SK-N-SH (cell line): ENCODE data around the gene WDR88. TPM values are rescaled to one million over a fixed set of nuclear protein-coding genes. Genes with fewer than 3 reads are reported as not detected.

Source experiments
- CTCF ChIA-PET: fragments of 300-600, 350-600 bp; formaldehyde crosslinking; extraction: SDS; loops from one replicate; lab custom pipeline; 2021; lab: Yijun Ruan, JAX
- POLR2A ChIA-PET: fragments of 350-600 bp; sonication (Branson Sonifier 250); formaldehyde crosslinking; extraction: SDS; loops from one replicate; lab custom pipeline; 2020; ENCODE audit warnings: antibody characterized with exemption, inconsistent platforms; lab: Yijun Ruan, JAX
- DNase-seq: peaks from one replicate; pipeline ENCODE4 v3.0.0; 2012
- H2AFZ ChIP-seq: fragments of 200-600 bp; sonication (generic); 2 replicates; pipeline ENCODE4 v1.8.1; 2016; ENCODE audit warnings: antibody characterized with exemption, mild to moderate bottlenecking, low read depth
- H3F3A ChIP-seq: fragments of 200-600 bp; sonication (generic); replicated peaks from 2 replicates; pipeline ENCODE3; 2016; ENCODE audit warnings: antibody characterized with exemption, mild to moderate bottlenecking; ENCODE audit not compliant: insufficient read depth
- H3K27ac ChIP-seq, 2 experiments: fragments of 200-500 bp in 1 of 2; fragments of 200-600 bp in 1 of 2; sonication (Bioruptor generic) in 1 of 2; sonication (generic), shearing (Covaris generic) in 1 of 2; 2 replicates each; pipeline versions ENCODE4 v1.5.1 to v1.6.1; 2014 to 2016; ENCODE audit warnings: low read depth in 2 of 2, inconsistent platforms in 1 of 2, low read length in 1 of 2, mild to moderate bottlenecking in 1 of 2, mixed read lengths in 1 of 2
- H3K27me3 ChIP-seq: fragments of 200-600 bp; sonication (generic), shearing (Covaris generic); 2 replicates; pipeline ENCODE4 v1.6.1; 2016; ENCODE audit warnings: mixed run types; ENCODE audit not compliant: insufficient read depth
- H3K36me3 ChIP-seq, 2 experiments: fragments of 200-500 bp in 1 of 2; fragments of 200-600 bp in 1 of 2; sonication (Bioruptor generic) in 1 of 2; sonication (generic) in 1 of 2; replicated peaks in 1 of 2; 2 replicates each; pipeline versions ENCODE3 to v1.5.1; 2014 to 2016; ENCODE audit warnings: low read length in 1 of 2, mild to moderate bottlenecking in 1 of 2; ENCODE audit not compliant: insufficient read depth in 2 of 2, control insufficient read depth in 1 of 2
- H3K4me1 ChIP-seq, 2 experiments: fragments of 200-500 bp in 1 of 2; fragments of 200-600 bp in 1 of 2; sonication (Bioruptor generic) in 1 of 2; sonication (generic), shearing (Covaris generic) in 1 of 2; 2 replicates each; pipeline versions ENCODE4 v1.5.1 to v1.6.1; 2014 to 2016; ENCODE audit warnings: low read depth in 1 of 2, low read length in 1 of 2, mixed run types in 1 of 2; ENCODE audit not compliant: insufficient read depth in 2 of 2, control insufficient read depth in 1 of 2
- H3K4me2 ChIP-seq: fragments of 200-600 bp; sonication (generic), shearing (Covaris generic); 2 replicates; pipeline ENCODE4 v1.6.1; 2017; ENCODE audit warnings: mixed run types
- H3K4me3 ChIP-seq, 2 experiments: fragments of 200-500 bp in 1 of 2; fragments of 200-600 bp in 1 of 2; sonication (Bioruptor generic) in 1 of 2; sonication (generic), shearing (Covaris generic) in 1 of 2; 2 replicates each; pipeline versions ENCODE4 v1.5.1 to v1.8.1; 2014 to 2016; ENCODE audit warnings: low read depth in 2 of 2, inconsistent platforms in 1 of 2, low read length in 1 of 2, mild to moderate bottlenecking in 1 of 2, mixed read lengths in 1 of 2, moderate library complexity in 1 of 2
- H3K79me2 ChIP-seq: fragments of 200-600 bp; sonication (generic); 2 replicates; pipeline ENCODE4 v1.8.1; 2017; ENCODE audit warnings: mild to moderate bottlenecking; ENCODE audit not compliant: insufficient read depth
- H3K9ac ChIP-seq: fragments of 200-600 bp; sonication (generic); 2 replicates; pipeline ENCODE4 v1.6.1; 2017; ENCODE audit warnings: mixed run types
- H3K9me2 ChIP-seq: fragments of 200-600 bp; sonication (generic); 2 replicates; pipeline ENCODE4 v1.6.1; 2017; ENCODE audit warnings: mixed run types
- H3K9me3 ChIP-seq: fragments of 200-600 bp; sonication (generic); 2 replicates; pipeline ENCODE4 v1.6.1; 2017; ENCODE audit warnings: mixed run types, mild to moderate bottlenecking, moderate library complexity
- H4K20me1 ChIP-seq: fragments of 200-600 bp; sonication (generic); 2 replicates; pipeline ENCODE4 v1.6.1; 2017; ENCODE audit warnings: mild to moderate bottlenecking, mixed run types; ENCODE audit not compliant: insufficient read depth
- CHD2 ChIP-seq: fragments of 150-350 bp; IDR thresholded peaks from 2 replicates; pipeline ENCODE4 v1.6.1; 2018; ENCODE audit warnings: low read length; ENCODE audit not compliant: partially characterized antibody
- EZH2phosphoT487 ChIP-seq: fragments of 200-600 bp; sonication (generic); IDR thresholded peaks from 2 replicates; pipeline ENCODE4 v1.6.1; 2017; ENCODE audit warnings: low read depth, mixed run types, mild to moderate bottlenecking, antibody characterized with exemption, moderate library complexity, borderline replicate concordance
- FOXJ3 ChIP-seq: sonication (generic); formaldehyde crosslinking; IDR thresholded peaks from 2 replicates; pipeline ENCODE4 v1.5.1; 2020; ENCODE audit warnings: mild to moderate bottlenecking, missing genetic modification reagents
- GATA2 ChIP-seq: sonication (generic); formaldehyde crosslinking; IDR thresholded peaks from 2 replicates; pipeline ENCODE4 v1.5.0; 2020; ENCODE audit warnings: mild to moderate bottlenecking, missing genetic modification reagents
- IRF3 ChIP-seq: fragments of 150-350 bp; IDR thresholded peaks from 2 replicates; pipeline ENCODE4 v1.6.1; 2016; ENCODE audit warnings: mild to moderate bottlenecking, low read depth, low read length
- MAX ChIP-seq: IDR thresholded peaks from 2 replicates; pipeline ENCODE4 v1.4.0; 2012; ENCODE audit warnings: low read depth
- MXI1 ChIP-seq: IDR thresholded peaks from 2 replicates; pipeline ENCODE4 v1.6.1; 2012; ENCODE audit warnings: mild to moderate bottlenecking, low read depth, low read length, improper control_type of control experiment
- REST ChIP-seq: IDR thresholded peaks from 2 replicates; pipeline ENCODE4 v1.6.1; 2012; ENCODE audit warnings: mild to moderate bottlenecking, low read depth, low read length, moderate library complexity
- SMC3 ChIP-seq: IDR thresholded peaks from 2 replicates; pipeline ENCODE4 v1.6.1; 2012; ENCODE audit warnings: low read depth, low read length, improper control_type of control experiment
- TEAD4 ChIP-seq: IDR thresholded peaks from 2 replicates; pipeline ENCODE4 v1.4.0; 2012; ENCODE audit warnings: mild to moderate bottlenecking, borderline replicate concordance; ENCODE audit not compliant: insufficient read depth
- USF2 ChIP-seq: fragments of 150-350 bp; IDR thresholded peaks from 2 replicates; pipeline ENCODE4 v1.6.1; 2017; ENCODE audit warnings: antibody characterized with exemption, low read length, low read depth, borderline replicate concordance
- WGBS: methylation state at CpG from one replicate; pipeline ENCODE4 v1.1.6; 2017; ENCODE audit warnings: low lambda C conversion rate; 5-methylcytosine and 5-hydroxymethylcytosine counted together
- polyA plus RNA-seq, 3 experiments: library from polyadenylated mRNA; depleted of rRNA; stranded (reverse); fragments of >200 nt; gene quantifications; 2 replicates each; pipeline ENCODE4 v1.2.3, GENCODE V29; 2012
- TF ChIP-seq, protein P1 (sequence below): fragments of 200-600 bp; sonication (generic); IDR thresholded peaks from 2 replicates; pipeline ENCODE4 v1.6.1; 2017; ENCODE audit warnings: antibody characterized with exemption, mild to moderate bottlenecking, moderate library complexity
- TF ChIP-seq, protein P2 (sequence below): IDR thresholded peaks from 2 replicates; pipeline ENCODE4 v1.4.0; 2012; ENCODE audit warnings: low read depth, borderline replicate concordance

Gene WDR88
- polyA plus RNA-seq, 1 of the 3 experiments (the other 2 are of a cell fraction), result not detected

- no peaks in the 10 kb centered on the region for H3F3A ChIP-seq
- no peak for DNase-seq
- no peaks in the 10 kb centered on the region; a peak in 1 of 4 replicates for H3K4me1 ChIP-seq
- no peaks in the 10 kb centered on the region for H3K9me3 ChIP-seq
- H4K20me1 ChIP-seq, result no peaks in the 10 kb centered on the region
- no peaks in the 10 kb centered on the region for H3K79me2 ChIP-seq
- ChIA-PET CTCF (interaction anchor here (1.0 to 6.2 kb wide), 5 partner anchors 19 to 35 kb away, joined by 3 to 30 read pairs (median 3); no protein-coding TSS in a partner anchor), POLR2A (no interaction called here)
- H2AFZ ChIP-seq, result no peak overlapping the region
- no peaks in the 10 kb centered on the region for H3K27me3 ChIP-seq
- no peak overlapping the region for H3K4me3 ChIP-seq
- WGBS, result 79% methylated on average over 3 of the region's 3 CpGs
- H3K9ac ChIP-seq, result no peak overlapping the region
- no peaks in the 10 kb centered on the region for H3K9me2 ChIP-seq
- no peak overlapping the region for H3K27ac ChIP-seq
- no peaks in the 10 kb centered on the region for H3K36me3 ChIP-seq
- TF ChIP-seq CHD2 (no peak), TEAD4 (no peak), MAX (no peak), IRF3 (no peak), GATA2 (CRISPR knock-in tag) (no peak), USF2 (no peak), FOXJ3 (CRISPR knock-in tag) (no peak), SMC3 (no peak)
- H3K4me2 ChIP-seq, result no peak overlapping the region
Measured at GRCh38 chr19:33157906-33158305, 26.0 kb downstream of the WDR88 start.

DNA sequence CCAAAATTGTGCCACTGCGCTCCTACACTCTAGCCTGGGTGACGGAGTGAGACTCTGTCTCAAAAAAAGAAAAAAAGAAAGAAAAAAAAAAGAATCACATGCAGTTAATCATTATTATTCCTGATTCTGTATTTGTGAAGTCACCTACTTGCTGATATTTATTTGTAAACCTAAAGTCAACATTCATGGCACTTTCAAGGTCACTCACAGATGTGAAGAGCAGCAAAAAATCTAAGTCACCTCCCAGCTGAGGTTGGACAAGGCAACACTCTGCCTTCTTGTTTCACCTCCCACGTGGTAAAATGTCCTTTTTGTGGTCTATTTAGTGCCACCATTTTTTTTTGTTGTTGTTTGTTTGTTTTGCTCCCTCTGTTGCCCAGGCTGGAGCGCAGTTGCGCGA is 26.5 kb downstream of the WDR88 start:
- no peaks in the 10 kb centered on the region for H3K9me3 ChIP-seq
- no peaks in the 10 kb centered on the region for H4K20me1 ChIP-seq
- no peak overlapping the region for H3K4me2 ChIP-seq
- CTCF ChIA-PET, result interaction anchor here (1.0 to 6.2 kb wide), 5 partner anchors 19 to 34 kb away, joined by 3 to 30 read pairs (median 3); no protein-coding TSS in a partner anchor
- no peaks in the 10 kb centered on the region for H3K36me3 ChIP-seq
- DNase-seq, result no peak
- no peaks in the 10 kb centered on the region for H3K27me3 ChIP-seq
- POLR2A ChIA-PET, result no interaction called here
- no peak overlapping the region for H3K9ac ChIP-seq
- no peaks in the 10 kb centered on the region for H3F3A ChIP-seq
- H3K9me2 ChIP-seq, result no peaks in the 10 kb centered on the region
- H3K27ac ChIP-seq, result no peak overlapping the region
- no peak overlapping the region for H3K4me3 ChIP-seq
- WGBS, result 88% methylated on average over 6 of the region's 6 CpGs
- no peak overlapping the region for H2AFZ ChIP-seq
- no peaks in the 10 kb centered on the region for H3K79me2 ChIP-seq
- no peaks in the 10 kb centered on the region; a peak in 1 of 4 replicates for H3K4me1 ChIP-seq
- TF ChIP-seq EZH2phosphoT487 (no peak), MXI1 (no peak), IRF3 (no peak), REST (no peak)
- TF ChIP-seq, protein P1, sequence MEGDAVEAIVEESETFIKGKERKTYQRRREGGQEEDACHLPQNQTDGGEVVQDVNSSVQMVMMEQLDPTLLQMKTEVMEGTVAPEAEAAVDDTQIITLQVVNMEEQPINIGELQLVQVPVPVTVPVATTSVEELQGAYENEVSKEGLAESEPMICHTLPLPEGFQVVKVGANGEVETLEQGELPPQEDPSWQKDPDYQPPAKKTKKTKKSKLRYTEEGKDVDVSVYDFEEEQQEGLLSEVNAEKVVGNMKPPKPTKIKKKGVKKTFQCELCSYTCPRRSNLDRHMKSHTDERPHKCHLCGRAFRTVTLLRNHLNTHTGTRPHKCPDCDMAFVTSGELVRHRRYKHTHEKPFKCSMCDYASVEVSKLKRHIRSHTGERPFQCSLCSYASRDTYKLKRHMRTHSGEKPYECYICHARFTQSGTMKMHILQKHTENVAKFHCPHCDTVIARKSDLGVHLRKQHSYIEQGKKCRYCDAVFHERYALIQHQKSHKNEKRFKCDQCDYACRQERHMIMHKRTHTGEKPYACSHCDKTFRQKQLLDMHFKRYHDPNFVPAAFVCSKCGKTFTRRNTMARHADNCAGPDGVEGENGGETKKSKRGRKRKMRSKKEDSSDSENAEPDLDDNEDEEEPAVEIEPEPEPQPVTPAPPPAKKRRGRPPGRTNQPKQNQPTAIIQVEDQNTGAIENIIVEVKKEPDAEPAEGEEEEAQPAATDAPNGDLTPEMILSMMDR, result no peak
- TF ChIP-seq, protein P2, sequence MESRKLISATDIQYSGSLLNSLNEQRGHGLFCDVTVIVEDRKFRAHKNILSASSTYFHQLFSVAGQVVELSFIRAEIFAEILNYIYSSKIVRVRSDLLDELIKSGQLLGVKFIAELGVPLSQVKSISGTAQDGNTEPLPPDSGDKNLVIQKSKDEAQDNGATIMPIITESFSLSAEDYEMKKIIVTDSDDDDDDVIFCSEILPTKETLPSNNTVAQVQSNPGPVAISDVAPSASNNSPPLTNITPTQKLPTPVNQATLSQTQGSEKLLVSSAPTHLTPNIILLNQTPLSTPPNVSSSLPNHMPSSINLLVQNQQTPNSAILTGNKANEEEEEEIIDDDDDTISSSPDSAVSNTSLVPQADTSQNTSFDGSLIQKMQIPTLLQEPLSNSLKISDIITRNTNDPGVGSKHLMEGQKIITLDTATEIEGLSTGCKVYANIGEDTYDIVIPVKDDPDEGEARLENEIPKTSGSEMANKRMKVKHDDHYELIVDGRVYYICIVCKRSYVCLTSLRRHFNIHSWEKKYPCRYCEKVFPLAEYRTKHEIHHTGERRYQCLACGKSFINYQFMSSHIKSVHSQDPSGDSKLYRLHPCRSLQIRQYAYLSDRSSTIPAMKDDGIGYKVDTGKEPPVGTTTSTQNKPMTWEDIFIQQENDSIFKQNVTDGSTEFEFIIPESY, result no peak
